Hematopoietic multipotent progenitor cell treated with erythropoietin and hydrocortisone succinate and interleukin-3 and kit ligand, for 15 days (in vitro differentiated cells): ENCODE data around the gene TAGLN2.

Experiments
- DNase-seq: peaks from one replicate; pipeline ENCODE4 v3.0.0-alpha.2; 2015; ENCODE audit warnings: low spot score

TAGLN2 gene

GRCh38 chr1:159935305-159935704 is 10.0 kb upstream of the TAGLN2 start:
- DNase-seq, result no peak

GRCh38 chr1:159934136-159935039 is 9.1 kb upstream of the TAGLN2 start:
- no peak for DNase-seq

- DNase-seq, result no peak
Observed at GRCh38 chr1:159933347-159933746, 8.0 kb upstream of the TAGLN2 start.

GRCh38 chr1:159932296-159933285 is 7.3 kb upstream of the TAGLN2 start:
- no peak for DNase-seq

GRCh38 chr1:159931795-159932173 is 6.5 kb upstream of the TAGLN2 start:
- no peak for DNase-seq

GRCh38 chr1:159931101-159931794 is 5.9 kb upstream of the TAGLN2 start:
- DNase-seq, result no peak

GRCh38 chr1:159930634-159931033 is 5.3 kb upstream of the TAGLN2 start:
- no peak for DNase-seq

GRCh38 chr1:159930216-159930615 is 4.9 kb upstream of the TAGLN2 start:
- no peak for DNase-seq

- DNase-seq, result no peak
Observed at GRCh38 chr1:159929155-159930051, 4.1 kb upstream of the TAGLN2 start.

GRCh38 chr1:159928491-159929050 is 3.3 kb upstream of the TAGLN2 start:
- no peak for DNase-seq

GRCh38 chr1:159927849-159928431 is 2.6 kb upstream of the TAGLN2 start:
- no peak for DNase-seq

- DNase-seq, result no peak
Observed at GRCh38 chr1:159927211-159927848, 2.0 kb upstream of the TAGLN2 start.

- no peak for DNase-seq
Observed at GRCh38 chr1:159925719-159926078, 392 bp upstream of the TAGLN2 start.

GRCh38 chr1:159924025-159924790 is 1.1 kb downstream of the TAGLN2 start:
- peak; percentile 53 for DNase-seq

GRCh38 chr1:159923203-159924024 is 1.9 kb downstream of the TAGLN2 start:
- DNase-seq, result peak; percentile 61

GRCh38 chr1:159922511-159923202 is 2.6 kb downstream of the TAGLN2 start:
- DNase-seq, result no peak

GRCh38 chr1:159921700-159922504 is 3.4 kb downstream of the TAGLN2 start:
- peak; percentile 53 for DNase-seq
